Testis (tissue), 2 donors: Measurements from ENCODE around the gene MARCHF11.

Source experiments
- POLR2A ChIP-seq: fragments of 450-650 bp; IDR thresholded peaks from one replicate; pipeline ENCODE4 v1.6.1; 2017; ENCODE audit warnings: antibody characterized with exemption, mild to moderate bottlenecking, moderate library complexity
- TF ChIP-seq, protein P1 (sequence below), 3 experiments: fragments of 450-650 bp in 2 of 3; fragments of 200-600 bp in 1 of 3; sonication (generic) in 1 of 3; IDR thresholded peaks; one replicate each; pipeline ENCODE4 v1.5.1; 2016 to 2019; ENCODE audit warnings: antibody characterized with exemption in 3 of 3, mild to moderate bottlenecking in 2 of 3, moderate library complexity in 1 of 3

DNA sequence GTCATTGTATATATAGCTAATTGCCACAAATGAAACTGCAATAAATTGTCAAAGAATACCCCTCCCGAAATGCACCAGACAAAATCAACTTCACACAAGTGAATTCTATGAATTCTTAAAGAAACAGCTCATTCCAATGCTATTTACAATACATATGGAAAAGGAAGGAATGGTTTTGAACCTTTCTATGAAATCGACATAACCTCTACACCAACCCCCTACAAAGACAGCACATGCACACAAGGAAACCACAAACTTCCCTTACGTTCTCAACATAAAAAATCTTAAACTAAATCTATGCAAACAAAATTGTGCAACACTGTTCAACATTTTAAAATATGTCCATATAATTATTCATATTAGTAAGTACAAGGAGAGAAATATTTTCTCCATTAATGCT, 39.2 kb downstream of the MARCHF11 start:
- TF ChIP-seq, protein P1, sequence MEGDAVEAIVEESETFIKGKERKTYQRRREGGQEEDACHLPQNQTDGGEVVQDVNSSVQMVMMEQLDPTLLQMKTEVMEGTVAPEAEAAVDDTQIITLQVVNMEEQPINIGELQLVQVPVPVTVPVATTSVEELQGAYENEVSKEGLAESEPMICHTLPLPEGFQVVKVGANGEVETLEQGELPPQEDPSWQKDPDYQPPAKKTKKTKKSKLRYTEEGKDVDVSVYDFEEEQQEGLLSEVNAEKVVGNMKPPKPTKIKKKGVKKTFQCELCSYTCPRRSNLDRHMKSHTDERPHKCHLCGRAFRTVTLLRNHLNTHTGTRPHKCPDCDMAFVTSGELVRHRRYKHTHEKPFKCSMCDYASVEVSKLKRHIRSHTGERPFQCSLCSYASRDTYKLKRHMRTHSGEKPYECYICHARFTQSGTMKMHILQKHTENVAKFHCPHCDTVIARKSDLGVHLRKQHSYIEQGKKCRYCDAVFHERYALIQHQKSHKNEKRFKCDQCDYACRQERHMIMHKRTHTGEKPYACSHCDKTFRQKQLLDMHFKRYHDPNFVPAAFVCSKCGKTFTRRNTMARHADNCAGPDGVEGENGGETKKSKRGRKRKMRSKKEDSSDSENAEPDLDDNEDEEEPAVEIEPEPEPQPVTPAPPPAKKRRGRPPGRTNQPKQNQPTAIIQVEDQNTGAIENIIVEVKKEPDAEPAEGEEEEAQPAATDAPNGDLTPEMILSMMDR (IDR thresholded peaks at IDR 0.05) = no peak
- no peak for TF ChIP-seq POLR2A
